Left cardiac atrium (tissue), 4 donors: ENCODE measurements around the gene KLHL10. TPM values are rescaled to one million over a fixed set of nuclear protein-coding genes. Genes with fewer than 3 reads are reported as not detected.

Experiments
- ATAC-seq, 2 donors: fragments of 200-7000 bp; cut with Tn5 transposase; one replicate each; pipeline ENCODE4 v1.9.1; 2020; ENCODE audit warnings: mild to moderate bottlenecking in 2 of 2, moderate library complexity in 2 of 2
- DNase-seq: peaks from one replicate; pipeline ENCODE4 v3.0.0-alpha.2; 2020
- intact Hi-C, 2 donors: fragments of 100-400 bp; cut with DNase I; formaldehyde crosslinking; loops; one replicate each; pipeline versions ENCODE4 v1.14.1 to v1.15.1; 2022 to 2023
- long read RNA-seq: library from polyadenylated mRNA; unstranded; transcript quantifications from one replicate; pipeline ENCODE4 v2.0.0, GENCODE V29; 2021
- total RNA-seq, 2 donors: library from RNA; stranded (reverse); fragmentation: NEBNext Ultra II Directional; extraction: Animal tissue kit (Norgen Biotek cat#: 25700); gene quantifications; one replicate each; pipeline ENCODE4 v1.2.1, GENCODE V29; 2021
- donor health status: DM: no; HTN: yes; CAD: no.
- donor health status: DM: no; HTN: yes; CAD: no; lungs with severe emphysema.
- donor health status: DM: yes; HTN: yes; CAD: no.
- donor health status: Dilated cardiomyopathy.

KLHL10 gene
- under 1 TPM; 0.18 to 0.32 TPM for total RNA-seq
- long read RNA-seq = 0 reads

DNA sequence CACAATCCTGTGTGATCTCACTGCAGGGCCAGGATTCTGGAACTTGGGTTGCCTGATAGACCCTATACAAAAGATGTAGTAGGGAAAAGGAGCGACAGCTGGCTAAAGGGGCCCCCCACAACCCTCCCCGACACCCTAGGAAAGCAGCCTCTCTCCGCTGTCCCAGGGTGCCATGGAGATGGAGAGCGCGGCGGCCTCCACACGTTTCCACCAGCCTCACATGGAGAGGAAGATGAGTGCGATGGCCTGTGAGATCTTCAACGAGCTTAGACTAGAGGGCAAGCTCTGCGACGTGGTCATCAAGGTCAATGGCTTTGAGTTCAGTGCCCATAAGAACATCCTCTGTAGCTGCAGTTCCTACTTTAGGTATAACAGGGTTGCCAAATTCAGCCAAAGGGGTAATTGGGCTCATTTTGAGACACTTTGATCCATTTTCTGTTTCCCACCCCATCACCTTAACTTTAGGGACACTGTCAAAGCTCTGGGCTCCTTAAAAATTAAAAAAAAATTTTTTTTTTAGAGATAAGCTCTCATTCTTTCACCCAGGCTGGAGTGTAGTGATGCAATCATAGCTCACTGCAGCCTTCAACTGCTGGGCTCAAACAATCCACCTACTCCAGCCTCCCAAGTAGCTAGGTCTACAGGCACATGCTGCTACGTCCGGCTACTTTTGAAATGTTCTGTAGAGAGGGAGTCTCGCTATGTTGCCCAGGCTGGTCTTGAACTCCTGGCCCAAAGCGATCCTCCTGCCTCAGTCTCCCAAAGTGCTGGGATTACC, at the start of gene KLHL10:
Gene KLHL10, plus strand, starts transcription at position 65 of the 778 bp plus-strand sequence. Its CDS starts 108 bp downstream, at position 173.
- ATAC-seq (no peak), DNase-seq (no peak)
- intact Hi-C loops = no loop called here

- intact Hi-C loops = no loop called here
- DNase-seq (peak; percentile 72), ATAC-seq (peak; percentile 83 to 88)
Measured at GRCh38 chr17:41792845-41793783, 44.5 kb upstream of the KLHL10 start.

DNA sequence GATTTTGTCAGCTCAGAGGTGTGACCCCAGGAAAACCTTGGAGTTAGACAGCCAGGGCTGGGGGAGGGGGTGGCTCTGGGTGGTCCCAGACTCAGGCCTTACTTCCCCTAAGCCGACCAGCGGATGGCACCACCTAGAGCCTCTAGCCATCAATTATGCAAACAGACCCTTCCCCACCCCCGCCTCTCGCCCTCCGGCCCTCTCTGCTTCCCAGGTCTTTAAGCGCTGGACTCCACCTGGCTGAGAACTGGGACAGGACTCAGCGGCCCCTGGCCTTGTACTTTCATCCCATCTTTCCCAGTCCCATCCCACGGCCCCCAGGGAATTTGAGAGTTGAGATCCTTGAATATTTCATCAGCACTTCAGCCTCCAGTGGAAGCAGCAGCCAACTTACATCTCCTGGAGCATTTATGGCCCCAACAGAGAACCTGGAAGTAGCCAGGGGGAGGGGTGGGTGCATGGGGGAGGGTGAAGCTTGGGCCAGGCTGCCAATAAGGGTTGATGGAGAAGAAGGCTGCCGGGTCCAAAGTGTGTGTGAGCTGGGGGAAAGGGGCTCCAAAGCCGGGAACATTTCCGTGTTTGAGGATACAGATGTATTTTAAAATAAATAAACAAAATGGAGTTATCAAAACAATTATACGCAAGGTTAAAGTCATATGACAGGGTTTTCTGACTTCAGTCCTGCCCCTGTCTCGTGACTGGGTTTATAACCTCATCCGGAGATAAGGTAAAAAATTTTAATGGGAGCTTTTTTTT, 43.7 kb upstream of the KLHL10 start:
- intact Hi-C loops = no loop called here
- no peak for DNase-seq
- peak in 1 of 2 donors; percentile 14 for ATAC-seq

DNA sequence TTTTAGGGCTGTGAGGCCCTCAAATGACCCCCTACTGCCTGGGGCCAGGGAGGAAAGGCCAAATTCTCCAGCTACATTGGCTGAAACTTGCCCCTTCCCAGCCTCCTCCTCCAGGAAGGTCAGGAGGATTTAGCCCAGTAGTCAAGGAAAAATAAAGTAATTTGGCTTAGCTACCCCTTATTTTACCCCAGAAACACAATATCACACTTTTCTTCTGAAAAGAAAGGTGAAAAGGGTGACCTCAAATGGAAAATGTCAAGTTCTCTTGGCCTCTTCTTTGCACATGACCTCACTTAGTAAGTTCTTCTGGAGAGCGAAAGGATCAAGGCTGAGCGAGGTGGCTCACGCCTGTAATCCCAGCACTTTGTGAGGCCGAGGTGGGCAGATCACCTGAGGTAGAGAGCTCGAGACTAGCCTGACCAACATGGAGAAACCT, 43.1 kb upstream of the KLHL10 start:
- intact Hi-C loops = no loop called here
- ATAC-seq (no peak), DNase-seq (no peak)

DNA sequence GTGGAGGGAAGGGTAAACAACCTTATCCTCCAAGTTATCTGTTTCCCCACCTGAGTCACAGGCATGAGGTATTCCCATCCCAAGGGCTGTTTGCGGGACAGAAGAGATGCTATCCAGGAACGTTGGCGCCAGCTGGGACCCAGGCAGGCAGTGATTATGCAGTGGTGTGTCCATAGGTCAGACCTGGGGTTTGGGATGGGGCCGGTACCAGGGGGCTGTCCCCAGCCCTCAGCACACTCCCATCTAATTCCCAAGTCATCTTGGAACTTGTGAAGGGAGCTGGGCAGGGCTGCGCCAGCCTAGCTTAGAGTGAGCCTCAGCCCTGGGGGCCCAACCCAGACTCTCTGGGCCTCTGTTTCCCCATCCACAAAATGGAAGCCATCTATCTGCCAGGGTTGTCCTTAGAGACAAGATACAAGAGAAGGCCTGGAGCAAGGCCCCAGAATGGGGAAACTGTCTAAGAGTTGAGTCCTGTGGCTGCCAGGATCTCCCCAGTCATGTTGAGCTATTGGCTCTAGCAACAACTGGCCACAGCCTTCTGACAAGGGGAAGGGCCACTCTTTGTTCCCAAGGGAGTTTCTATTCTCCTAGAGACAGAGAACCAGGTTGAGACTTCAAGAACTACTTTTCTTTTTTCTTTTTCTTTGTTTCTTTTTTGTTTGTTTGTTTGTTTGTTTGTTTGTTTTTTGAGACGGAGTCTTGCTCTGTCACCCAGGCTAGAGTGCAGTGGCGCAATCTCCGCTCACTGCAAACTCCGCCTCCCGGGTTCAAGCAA, 41.3 kb upstream of the KLHL10 start:
- intact Hi-C loops = no loop called here
- DNase-seq (no peak), ATAC-seq (no peak)

DNA sequence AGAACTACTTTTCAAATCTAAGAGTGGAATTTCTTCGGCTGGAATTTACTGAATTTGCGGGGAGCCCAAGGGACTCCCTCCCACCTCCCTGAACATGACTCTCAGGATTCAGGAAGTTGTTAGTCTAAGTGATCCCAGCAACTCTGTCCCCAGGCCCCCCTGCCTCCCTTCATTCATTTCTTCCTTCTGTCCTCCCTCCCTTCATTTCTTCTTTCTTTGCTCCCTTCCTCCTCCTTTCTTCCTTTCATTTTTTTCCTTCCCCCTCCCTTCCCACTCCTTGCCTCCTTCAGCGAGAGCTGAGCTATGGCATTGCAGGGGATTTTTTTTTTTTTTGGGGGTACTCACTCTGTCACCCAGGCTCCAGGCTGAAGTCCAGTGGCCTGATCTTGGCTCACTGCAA, 40.2 kb upstream of the KLHL10 start:
- DNase-seq = no peak
- intact Hi-C loops = no loop called here
- no peak for ATAC-seq

DNA sequence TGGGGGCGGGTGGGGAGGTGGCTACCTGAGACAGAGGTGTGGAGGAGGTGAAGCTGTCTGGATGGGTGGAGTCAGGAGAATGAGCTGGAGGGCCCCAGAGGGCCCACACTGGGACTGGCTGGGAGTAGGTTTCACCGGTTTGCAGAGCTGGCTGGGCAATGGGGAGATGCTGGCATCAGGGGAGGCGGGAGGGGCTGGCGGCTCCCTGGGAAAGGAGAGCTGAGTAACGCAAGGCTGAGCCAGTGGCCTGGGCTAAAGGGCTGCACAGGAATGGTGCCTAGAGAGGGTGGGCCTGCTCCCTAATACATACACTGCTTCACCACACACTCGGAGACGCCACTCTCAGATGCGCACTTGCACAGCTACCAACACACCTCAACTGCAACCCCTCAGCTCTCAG, 38.3 kb upstream of the KLHL10 start:
- ATAC-seq (no peak), DNase-seq (no peak)
- intact Hi-C loops = no loop called here

GRCh38 chr17:41800601-41801373, 36.8 kb upstream of the KLHL10 start:
- DNase-seq (peak; percentile 43), ATAC-seq (peak; percentile 38 to 83)
- intact Hi-C loops = loop anchor here (1.0 to 5.0 kb wide), 2 partner anchors 62 to 63 kb away; no protein-coding TSS in a partner anchor

DNA sequence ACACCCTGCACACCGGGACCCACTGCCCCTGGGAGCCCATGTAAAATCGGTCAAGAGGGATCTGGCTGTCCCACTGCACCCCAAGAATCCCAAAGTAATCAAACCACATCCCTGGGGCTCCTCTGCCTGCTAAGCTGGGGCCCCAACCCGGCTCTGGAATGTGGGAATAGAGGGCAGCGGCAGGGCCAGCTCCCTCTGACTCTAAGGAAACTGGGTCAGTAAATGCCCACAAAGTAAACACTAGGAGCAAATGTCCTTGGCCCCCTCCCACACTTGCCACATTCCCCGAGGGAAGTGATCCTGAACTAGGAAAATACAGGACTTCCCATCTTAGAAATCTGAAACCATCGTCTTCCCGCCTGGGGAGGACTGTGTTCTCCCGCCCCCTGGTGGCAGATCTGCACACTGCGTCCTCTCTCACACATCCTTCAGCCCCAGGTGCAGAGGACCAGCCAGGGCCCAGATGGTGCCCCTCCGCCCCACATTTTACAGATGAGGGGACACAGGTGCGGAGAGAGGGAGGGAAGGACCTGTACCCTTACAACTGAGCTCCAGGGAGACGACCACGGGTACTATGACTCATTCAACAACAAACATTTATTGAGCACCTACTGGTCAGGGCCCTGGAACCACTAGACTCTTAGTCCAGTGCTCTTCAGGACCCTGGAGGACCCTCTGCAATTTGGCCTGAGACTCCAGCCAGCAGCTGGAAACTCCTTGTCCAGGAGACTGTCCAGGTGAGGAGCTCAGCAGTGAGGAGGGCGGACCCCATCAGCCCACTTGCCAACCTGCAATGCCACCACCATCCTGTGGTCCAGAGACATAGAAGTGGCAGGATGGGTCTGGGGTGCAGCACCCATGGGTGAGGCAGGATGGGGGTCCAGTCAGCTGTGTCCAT, 36.0 kb upstream of the KLHL10 start:
- DNase-seq (peak; percentile 83), ATAC-seq (peak; percentile 82 to 85)
- intact Hi-C loops = loop anchor here (1.0 to 5.0 kb wide), 2 partner anchors 63 to 64 kb away; no protein-coding TSS in a partner anchor

DNA sequence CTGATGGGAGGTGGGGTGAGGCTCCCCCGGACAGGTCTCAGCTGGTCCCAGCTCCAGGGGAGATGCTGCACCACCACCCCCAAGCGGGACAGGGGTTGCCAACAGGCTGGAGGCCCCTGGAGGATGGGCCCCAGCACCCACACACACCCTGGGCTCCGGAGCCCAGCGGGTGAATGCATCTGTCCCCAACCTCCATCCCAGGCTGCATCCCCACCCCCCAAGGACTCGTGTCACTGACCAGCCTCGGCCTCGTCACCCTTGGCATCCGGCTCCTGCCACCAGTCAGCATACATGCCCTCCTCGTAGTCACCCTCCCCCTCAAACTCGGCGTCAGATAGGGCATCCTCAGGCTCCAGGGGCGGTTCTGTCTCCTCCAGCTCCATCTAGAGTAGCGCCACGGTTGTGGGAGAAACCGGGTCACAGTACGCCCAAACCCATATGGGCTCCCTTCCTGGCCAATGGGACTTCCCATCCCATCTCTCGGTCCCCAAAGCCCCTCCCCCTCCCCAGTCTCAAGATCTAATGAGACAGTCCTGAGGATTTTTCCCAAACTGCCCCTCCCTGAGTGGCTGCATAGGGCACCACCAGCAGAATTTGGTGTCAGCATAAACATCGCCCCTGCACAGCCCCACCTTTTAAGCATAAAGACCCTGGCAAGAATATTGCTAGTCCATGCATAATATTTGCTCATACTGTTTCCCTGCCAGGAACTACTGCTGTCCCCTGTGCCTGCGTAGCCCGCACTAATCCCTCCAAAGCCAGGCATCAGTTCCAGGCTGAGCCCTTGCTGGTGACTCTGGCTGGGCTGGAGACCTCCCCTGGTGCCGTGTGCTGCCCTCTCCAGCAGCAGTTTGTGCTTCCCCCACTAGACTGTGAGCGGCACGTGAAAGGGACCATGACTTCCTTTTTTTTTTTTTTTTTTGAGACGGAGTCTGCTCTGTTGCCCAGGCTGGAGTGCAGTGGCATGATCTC, 34.3 kb upstream of the KLHL10 start:
- no peak for DNase-seq
- intact Hi-C loops = loop anchor here in 1 of 2 donors (5.0 kb wide), 1 partner anchor 66 kb away; no protein-coding TSS in a partner anchor
- no peak for ATAC-seq

GRCh38 chr17:41806685-41807445, 30.8 kb upstream of the KLHL10 start:
- DNase-seq (no peak), ATAC-seq (no peak)

GRCh38 chr17:41810659-41811548, 26.7 kb upstream of the KLHL10 start:
- intact Hi-C loops = no loop called here
- DNase-seq (no peak), ATAC-seq (peak in 1 of 2 donors; percentile 1)

More at GRCh38 chr17:41806685-41807445, 30.8 kb upstream of the KLHL10 start:
- intact Hi-C loops = no loop called here

- peak; percentile 83 for DNase-seq
- intact Hi-C loops = no loop called here
- peak; percentile 87 to 88 for ATAC-seq
Measured at GRCh38 chr17:41811549-41812380, 25.9 kb upstream of the KLHL10 start, which contains the start of gene P3H4. TSS of gene P3H4 (minus strand) at chr17:41811949. CDS start at chr17:41811915, 34 bp downstream.
